SH-SY5Y (cell line): Measurements from ENCODE around the gene PCYT1A.

ENCODE experiments used
- GATA2 ChIP-seq: IDR thresholded peaks from 2 replicates; pipeline ENCODE4 v1.6.1; 2011; ENCODE audit warnings: mild to moderate bottlenecking, low read depth, low read length
- GATA3 ChIP-seq: IDR thresholded peaks from 2 replicates; pipeline ENCODE4 v1.6.1; 2011; ENCODE audit warnings: low read depth, mild to moderate bottlenecking, low read length, moderate library complexity

- no peak for TF ChIP-seq GATA3
- TF ChIP-seq GATA2, result no peak
Observed at GRCh38 chr3:196332168-196332567, 44.6 kb upstream of the PCYT1A start.
